ENCODE results near the gene IL21R.

IL21R gene

GRCh38 chr16:27366687-27367460 is 35.1 kb upstream of the IL21R start:
- H3K27me3 ChIP-seq (ENCODE audit: control insufficient read depth, insufficient read depth, low read length) = no peaks in the 10 kb centered on the region
- no peak overlapping the region for H3K9ac ChIP-seq (ENCODE audit: low read length)
- peaks cover 4% of the 10 kb centered on the region for H3K4me1 ChIP-seq (ENCODE audit: control insufficient read depth, insufficient read depth, low read length)
- no peak overlapping the region for H3K4me3 ChIP-seq (ENCODE audit: low read length)
- no peak overlapping the region for H3K27ac ChIP-seq (ENCODE audit: low read depth, low read length)
- H3K36me3 ChIP-seq (ENCODE audit: control insufficient read depth, insufficient read depth, low read length) = peaks cover 13% of the 10 kb centered on the region

- H3K4me1 ChIP-seq (ENCODE audit: control insufficient read depth, insufficient read depth, low read length) = peaks cover 4% of the 10 kb centered on the region
- H3K4me3 ChIP-seq (ENCODE audit: low read length) = peak overlapping the region; percentile 63
- no peak overlapping the region for H3K9ac ChIP-seq (ENCODE audit: low read length)
- no peaks in the 10 kb centered on the region for H3K27me3 ChIP-seq (ENCODE audit: control insufficient read depth, insufficient read depth, low read length)
- no peak overlapping the region for H3K27ac ChIP-seq (ENCODE audit: low read depth, low read length)
- H3K36me3 ChIP-seq (ENCODE audit: control insufficient read depth, insufficient read depth, low read length) = peaks cover 5% of the 10 kb centered on the region
Measured at GRCh38 chr16:27367461-27368357, 34.3 kb upstream of the IL21R start.

GRCh38 chr16:27368358-27368722 is 33.6 kb upstream of the IL21R start:
- H3K4me3 ChIP-seq (ENCODE audit: low read length) = peak overlapping the region; percentile 63
- H3K27ac ChIP-seq (ENCODE audit: low read depth, low read length) = no peak overlapping the region
- H3K36me3 ChIP-seq (ENCODE audit: control insufficient read depth, insufficient read depth, low read length) = no peaks in the 10 kb centered on the region
- H3K27me3 ChIP-seq (ENCODE audit: control insufficient read depth, insufficient read depth, low read length) = no peaks in the 10 kb centered on the region
- peaks cover 4% of the 10 kb centered on the region for H3K4me1 ChIP-seq (ENCODE audit: control insufficient read depth, insufficient read depth, low read length)
- H3K9ac ChIP-seq (ENCODE audit: low read length) = no peak overlapping the region

- Histone ChIP-seq H3K27me3 (ENCODE audit: control insufficient read depth, insufficient read depth, low read length) (no peaks in the 10 kb centered on the region), H3K9ac (ENCODE audit: low read length) (no peak overlapping the region), H3K4me1 (ENCODE audit: control insufficient read depth, insufficient read depth, low read length) (peaks cover 4% of the 10 kb centered on the region), H3K36me3 (ENCODE audit: control insufficient read depth, insufficient read depth, low read length) (no peaks in the 10 kb centered on the region), H3K4me3 (ENCODE audit: low read length) (no peak overlapping the region), H3K27ac (ENCODE audit: low read depth, low read length) (no peak overlapping the region)
Measured at GRCh38 chr16:27369806-27370205, 32.2 kb upstream of the IL21R start.

GRCh38 chr16:27370318-27370717 is 31.7 kb upstream of the IL21R start:
- H3K4me1 ChIP-seq (ENCODE audit: control insufficient read depth, insufficient read depth, low read length) = peaks cover 4% of the 10 kb centered on the region
- H3K36me3 ChIP-seq (ENCODE audit: control insufficient read depth, insufficient read depth, low read length) = no peaks in the 10 kb centered on the region
- no peak overlapping the region for H3K4me3 ChIP-seq (ENCODE audit: low read length)
- H3K9ac ChIP-seq (ENCODE audit: low read length) = no peak overlapping the region
- H3K27me3 ChIP-seq (ENCODE audit: control insufficient read depth, insufficient read depth, low read length) = no peaks in the 10 kb centered on the region
- no peak overlapping the region for H3K27ac ChIP-seq (ENCODE audit: low read depth, low read length)

GRCh38 chr16:27373312-27373711 is 28.7 kb upstream of the IL21R start:
- Histone ChIP-seq H3K27ac (ENCODE audit: low read depth, low read length) (no peak overlapping the region), H3K27me3 (ENCODE audit: control insufficient read depth, insufficient read depth, low read length) (no peaks in the 10 kb centered on the region), H3K36me3 (ENCODE audit: control insufficient read depth, insufficient read depth, low read length) (no peaks in the 10 kb centered on the region), H3K4me1 (ENCODE audit: control insufficient read depth, insufficient read depth, low read length) (no peaks in the 10 kb centered on the region), H3K9ac (ENCODE audit: low read length) (no peak overlapping the region), H3K4me3 (ENCODE audit: low read length) (no peak overlapping the region)

- H3K4me3 ChIP-seq (ENCODE audit: low read length) = no peak overlapping the region
- H3K27me3 ChIP-seq (ENCODE audit: control insufficient read depth, insufficient read depth, low read length) = no peaks in the 10 kb centered on the region
- no peak overlapping the region for H3K27ac ChIP-seq (ENCODE audit: low read depth, low read length)
- no peak overlapping the region for H3K9ac ChIP-seq (ENCODE audit: low read length)
- H3K36me3 ChIP-seq (ENCODE audit: control insufficient read depth, insufficient read depth, low read length) = no peaks in the 10 kb centered on the region
- no peaks in the 10 kb centered on the region for H3K4me1 ChIP-seq (ENCODE audit: control insufficient read depth, insufficient read depth, low read length)
Measured at GRCh38 chr16:27374221-27374803, 27.7 kb upstream of the IL21R start.

GRCh38 chr16:27374804-27375425 is 27.1 kb upstream of the IL21R start:
- no peak overlapping the region for H3K27ac ChIP-seq (ENCODE audit: low read depth, low read length)

GRCh38 chr16:27377666-27378485 is 24.1 kb upstream of the IL21R start:
- Histone ChIP-seq H3K4me3 (ENCODE audit: low read length) (no peak overlapping the region), H3K9ac (ENCODE audit: low read length) (no peak overlapping the region), H3K36me3 (ENCODE audit: control insufficient read depth, insufficient read depth, low read length) (no peaks in the 10 kb centered on the region), H3K4me1 (ENCODE audit: control insufficient read depth, insufficient read depth, low read length) (no peaks in the 10 kb centered on the region), H3K27ac (ENCODE audit: low read depth, low read length) (no peak overlapping the region), H3K27me3 (ENCODE audit: control insufficient read depth, insufficient read depth, low read length) (no peaks in the 10 kb centered on the region)

More at GRCh38 chr16:27374804-27375425, 27.1 kb upstream of the IL21R start:
- Histone ChIP-seq H3K27me3 (ENCODE audit: control insufficient read depth, insufficient read depth, low read length) (no peaks in the 10 kb centered on the region), H3K9ac (ENCODE audit: low read length) (no peak overlapping the region), H3K36me3 (ENCODE audit: control insufficient read depth, insufficient read depth, low read length) (no peaks in the 10 kb centered on the region), H3K4me1 (ENCODE audit: control insufficient read depth, insufficient read depth, low read length) (no peaks in the 10 kb centered on the region), H3K4me3 (ENCODE audit: low read length) (peak overlapping the region; percentile 10)

GRCh38 chr16:27378871-27379481 is 23.0 kb upstream of the IL21R start:
- Histone ChIP-seq H3K27me3 (ENCODE audit: control insufficient read depth, insufficient read depth, low read length) (no peaks in the 10 kb centered on the region), H3K36me3 (ENCODE audit: control insufficient read depth, insufficient read depth, low read length) (no peaks in the 10 kb centered on the region), H3K4me3 (ENCODE audit: low read length) (no peak overlapping the region), H3K4me1 (ENCODE audit: control insufficient read depth, insufficient read depth, low read length) (no peaks in the 10 kb centered on the region), H3K9ac (ENCODE audit: low read length) (no peak overlapping the region), H3K27ac (ENCODE audit: low read depth, low read length) (no peak overlapping the region)

GRCh38 chr16:27379919-27380318 is 22.1 kb upstream of the IL21R start:
- Histone ChIP-seq H3K27me3 (ENCODE audit: control insufficient read depth, insufficient read depth, low read length) (no peaks in the 10 kb centered on the region), H3K4me1 (ENCODE audit: control insufficient read depth, insufficient read depth, low read length) (no peaks in the 10 kb centered on the region), H3K9ac (ENCODE audit: low read length) (no peak overlapping the region), H3K27ac (ENCODE audit: low read depth, low read length) (no peak overlapping the region), H3K4me3 (ENCODE audit: low read length) (no peak overlapping the region), H3K36me3 (ENCODE audit: control insufficient read depth, insufficient read depth, low read length) (no peaks in the 10 kb centered on the region)

Measured in rectal smooth muscle tissue (tissue), 1 donor.